Measurements from ENCODE around the gene FAM149A.

DNA sequence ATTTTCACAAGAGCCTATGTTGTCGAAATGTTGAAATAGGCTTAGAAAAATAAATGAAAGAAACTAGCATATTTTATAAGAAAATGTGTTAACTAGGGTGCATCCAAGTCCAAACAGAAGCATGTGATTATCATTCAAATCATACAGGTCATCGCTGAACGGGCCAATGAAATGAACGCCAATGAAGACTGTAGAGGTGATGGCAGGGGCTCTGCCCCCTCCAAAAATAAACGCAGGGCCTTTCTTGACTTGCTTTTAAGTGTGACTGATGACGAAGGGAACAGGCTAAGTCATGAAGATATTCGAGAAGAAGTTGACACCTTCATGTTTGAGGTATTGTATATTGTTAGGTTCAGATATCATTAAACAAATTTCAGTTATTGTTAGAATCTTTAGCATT is 96.5 kb downstream of the FAM149A start:
- TF ChIP-seq, protein P1, sequence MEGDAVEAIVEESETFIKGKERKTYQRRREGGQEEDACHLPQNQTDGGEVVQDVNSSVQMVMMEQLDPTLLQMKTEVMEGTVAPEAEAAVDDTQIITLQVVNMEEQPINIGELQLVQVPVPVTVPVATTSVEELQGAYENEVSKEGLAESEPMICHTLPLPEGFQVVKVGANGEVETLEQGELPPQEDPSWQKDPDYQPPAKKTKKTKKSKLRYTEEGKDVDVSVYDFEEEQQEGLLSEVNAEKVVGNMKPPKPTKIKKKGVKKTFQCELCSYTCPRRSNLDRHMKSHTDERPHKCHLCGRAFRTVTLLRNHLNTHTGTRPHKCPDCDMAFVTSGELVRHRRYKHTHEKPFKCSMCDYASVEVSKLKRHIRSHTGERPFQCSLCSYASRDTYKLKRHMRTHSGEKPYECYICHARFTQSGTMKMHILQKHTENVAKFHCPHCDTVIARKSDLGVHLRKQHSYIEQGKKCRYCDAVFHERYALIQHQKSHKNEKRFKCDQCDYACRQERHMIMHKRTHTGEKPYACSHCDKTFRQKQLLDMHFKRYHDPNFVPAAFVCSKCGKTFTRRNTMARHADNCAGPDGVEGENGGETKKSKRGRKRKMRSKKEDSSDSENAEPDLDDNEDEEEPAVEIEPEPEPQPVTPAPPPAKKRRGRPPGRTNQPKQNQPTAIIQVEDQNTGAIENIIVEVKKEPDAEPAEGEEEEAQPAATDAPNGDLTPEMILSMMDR (IDR thresholded peaks at IDR 0.05; ENCODE audit: poor library complexity) = no peak
- TF ChIP-seq EZH2 (IDR thresholded peaks at IDR 0.05; ENCODE audit: borderline replicate concordance) (no peak), EZH2phosphoT487 (IDR thresholded peaks at IDR 0.05; ENCODE audit: low read depth, severe bottlenecking, unreplicated experiment) (no peak)

Measured in hepatocyte (in vitro differentiated cells).